K562 (cell line): ENCODE measurements around the gene UVRAG. TPM values are rescaled to one million over a fixed set of nuclear protein-coding genes. Genes with fewer than 3 reads are reported as not detected.
"Not testable (repeated sequence)": the region's sequence is repeated elsewhere in the genome, so short reads cannot be mapped to it uniquely, and the experiment has no call there.

Experiments
- ATAC-seq: fragments of 200-7000 bp; cut with Tn5 transposase; 3 replicates; pipeline ENCODE4 v1.9.1; 2020; ENCODE audit warnings: moderate library complexity
- BruUV-seq: library from RNA; stranded (reverse); fragments of 400-500 nt; replicated peaks from 2 replicates; lab custom pipeline; 2021; lab: Mats Ljungman, UMichigan
- CTCF ChIA-PET: fragments of 300-600 bp; formaldehyde crosslinking; extraction: SDS; loops from one replicate; lab custom pipeline; 2021; ENCODE audit warnings: low intra/inter-chr PET ratio; lab: Yijun Ruan, JAX
- POLR2A ChIA-PET: fragments of 300-600, 350-650 bp; sonication (Branson Sonifier 250); formaldehyde crosslinking; extraction: SDS; loops from one replicate; lab custom pipeline; 2021; ENCODE audit warnings: antibody characterized with exemption, inconsistent platforms; lab: Yijun Ruan, JAX
- DNase-seq, 4 experiments: peaks; one replicate each; pipeline versions ENCODE4 v3.0.0 to v3.0.0-alpha.2; 2011 to 2018; ENCODE audit warnings: low spot score in 3 of 4, mixed read lengths in 3 of 4; ENCODE audit errors: extremely low read depth in 1 of 4
- FAIRE-seq: peaks from 2 replicates; lab custom pipeline; 2011; peaks lifted over from hg19 to GRCh38; lab: Jason Lieb, UNC
- H2AFZ ChIP-seq: 2 replicates; pipeline ENCODE4 v1.6.0; 2011; ENCODE audit warnings: low read depth, low read length, control low read depth, inconsistent platforms
- H3K27ac ChIP-seq: fragments of 200-600 bp; 3 replicates; pipeline ENCODE4 v1.8.0; 2011; ENCODE audit warnings: low read depth, mild to moderate bottlenecking, control low read depth, inconsistent platforms, low read length, moderate library complexity, mixed read lengths; ENCODE audit errors: extremely low read depth
- H3K27me3 ChIP-seq, 2 experiments: fragments of 300-600 bp in 1 of 2; 2 replicates in 1 of 2; 3 replicates in 1 of 2; pipeline versions ENCODE4 v1.6.0 to v1.8.0; 2011; ENCODE audit warnings: inconsistent platforms in 2 of 2, low read length in 2 of 2, mild to moderate bottlenecking in 1 of 2, mixed read lengths in 1 of 2, moderate library complexity in 1 of 2; ENCODE audit not compliant: control insufficient read depth in 2 of 2, insufficient read depth in 2 of 2
- H3K36me3 ChIP-seq: fragments of 300-600 bp; 3 replicates; pipeline ENCODE4 v1.8.0; 2011; ENCODE audit warnings: mild to moderate bottlenecking, low read length, inconsistent platforms; ENCODE audit not compliant: control insufficient read depth, insufficient read depth
- H3K4me1 ChIP-seq, 2 experiments: fragments of 200-600 bp in 1 of 2; replicated peaks in 1 of 2; 2 replicates in 1 of 2; 3 replicates in 1 of 2; pipeline versions ENCODE4 v1.5.1 to v1.8.0; 2011; ENCODE audit warnings: inconsistent platforms in 2 of 2, low read length in 2 of 2, mild to moderate bottlenecking in 1 of 2, mixed read lengths in 1 of 2, moderate library complexity in 1 of 2; ENCODE audit not compliant: control insufficient read depth in 2 of 2, insufficient read depth in 2 of 2
- H3K4me2 ChIP-seq: 2 replicates; pipeline ENCODE4 v1.6.1; 2011; ENCODE audit warnings: low read length, control low read depth, inconsistent platforms, mixed read lengths; ENCODE audit not compliant: insufficient read depth
- H3K4me3 ChIP-seq: fragments of 200-600 bp; sonication (generic), shearing (Covaris generic); 2 replicates; pipeline ENCODE4 v1.5.1; 2016; ENCODE audit warnings: control low read depth, inconsistent platforms
- H3K79me2 ChIP-seq: fragments of 200-600 bp; 3 replicates; pipeline ENCODE4 v1.8.0; 2011; ENCODE audit warnings: low read length, inconsistent platforms; ENCODE audit not compliant: control insufficient read depth, insufficient read depth
- H3K9ac ChIP-seq, 2 experiments: 2 replicates each; pipeline versions ENCODE4 v1.6.0 to v1.6.1; 2011; ENCODE audit warnings: low read depth in 2 of 2, low read length in 2 of 2, control low read depth in 1 of 2, inconsistent platforms in 1 of 2, mild to moderate bottlenecking in 1 of 2, mixed read lengths in 1 of 2; ENCODE audit not compliant: insufficient read depth in 1 of 2
- H3K9me1 ChIP-seq: one replicate; pipeline ENCODE4 v1.6.0; 2011; ENCODE audit warnings: inconsistent platforms, mild to moderate bottlenecking, low read length, moderate library complexity; ENCODE audit not compliant: control insufficient read depth, insufficient read depth
- H3K9me3 ChIP-seq: replicated peaks from 2 replicates; pipeline ENCODE4 v1.5.1; 2011; ENCODE audit warnings: low read depth, low read length, inconsistent platforms; ENCODE audit not compliant: control insufficient read depth, insufficient read depth
- H4K20me1 ChIP-seq: replicated peaks from 2 replicates; pipeline ENCODE4 v1.6.1; 2011; ENCODE audit warnings: low read length, inconsistent platforms, mixed read lengths; ENCODE audit not compliant: control insufficient read depth, insufficient read depth
- BCOR ChIP-seq: fragments of 450-650 bp; IDR thresholded peaks from 2 replicates; pipeline ENCODE4 v1.6.1; 2016
- WGBS: fragments of 100-300 bp; shearing (Covaris generic); methylation state at CpG from one replicate; pipeline ENCODE4 v1.1.6; 2016; ENCODE audit warnings: low coverage, mixed read lengths; ENCODE audit not compliant: insufficient coverage; ENCODE audit errors: missing lambda C conversion rate; 5-methylcytosine and 5-hydroxymethylcytosine counted together
- in situ Hi-C: fragments of 300-500 bp; cut with MboI; formaldehyde crosslinking; loops from 4 replicates; pipeline ENCODE4 v1.15.0; 2018; ENCODE audit warnings: inconsistent platforms, mixed read lengths
- intact Hi-C: fragments of 100-400 bp; cut with micrococcal nuclease; formaldehyde crosslinking; loops from 2 replicates; pipeline ENCODE4 v1.14.2; 2022
- polyA plus RNA-seq, 8 experiments: library from polyadenylated mRNA; depleted of rRNA in 4 of 8; stranded (reverse) in 5 of 8; unstranded in 3 of 8; fragments of >200 nt; fragmentation: Nextera tagmentation in 2 of 8; fragmentation: Illumina TruSeq in 1 of 8; extraction: Ambion mirVana in 2 of 8; extraction: Trizol in 1 of 8; gene quantifications; 2 replicates each; pipeline versions ENCODE4 v1.2.1 to v1.2.3, GENCODE V29; 2011 to 2014; ENCODE audit warnings: inconsistent platforms in 1 of 8, missing spikeins in 1 of 8
- total RNA-seq, 7 experiments: library from RNA; depleted of rRNA in 6 of 7; stranded (reverse); fragments of >200 nt in 6 of 7; fragmentation: Illumina TruSeq in 2 of 7; extraction: Trizol in 2 of 7; gene quantifications; 2 replicates each; pipeline versions ENCODE4 v1.2.1 to v1.2.3, GENCODE V29; 2011 to 2021; ENCODE audit warnings: low replicate concordance in 1 of 7

Gene UVRAG
- total and polyA plus RNA-seq, 9 of the 15 experiments (the other 6 are each of a cell fraction or from before 2014, with no cell fraction given): 3.1 to 17.8 (median 12.4) TPM

DNA sequence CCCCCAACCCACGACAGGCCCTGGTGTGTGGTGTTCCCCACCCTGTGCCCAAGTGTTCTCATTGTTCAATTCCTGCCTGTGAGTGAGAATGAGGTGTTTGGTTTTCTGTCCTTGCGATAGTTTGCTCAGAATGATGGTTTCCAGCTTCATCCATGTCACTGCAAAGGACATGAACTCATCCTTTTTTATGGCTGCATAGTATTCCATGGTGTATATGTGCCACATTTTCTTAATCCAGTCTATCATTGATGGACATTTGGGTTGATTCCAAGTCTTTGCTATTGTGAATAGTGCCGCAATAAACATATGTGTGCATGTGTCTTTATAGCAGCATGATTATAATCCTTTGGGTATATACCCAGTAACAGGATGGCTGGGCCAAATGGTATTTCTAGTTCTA lies 158.7 kb downstream of the UVRAG start:
- FAIRE-seq, H3K79me2 ChIP-seq, H3K4me2 ChIP-seq, H2AFZ ChIP-seq, H3K4me3 ChIP-seq, CTCF ChIA-PET, H3K4me1 ChIP-seq, BruUV-seq, H3K36me3 ChIP-seq, DNase-seq, ATAC-seq, H3K9me1 ChIP-seq, H4K20me1 ChIP-seq, H3K27me3 ChIP-seq, H3K9me3 ChIP-seq, POLR2A ChIA-PET, H3K9ac ChIP-seq, intact Hi-C loops, in situ Hi-C loops, H3K27ac ChIP-seq: not testable (repeated sequence)
- peak; percentile 66; the same call in 1 of the 2 replicates for TF ChIP-seq BCOR
- 89% methylated on average over 3 of the region's 3 CpGs for WGBS

DNA sequence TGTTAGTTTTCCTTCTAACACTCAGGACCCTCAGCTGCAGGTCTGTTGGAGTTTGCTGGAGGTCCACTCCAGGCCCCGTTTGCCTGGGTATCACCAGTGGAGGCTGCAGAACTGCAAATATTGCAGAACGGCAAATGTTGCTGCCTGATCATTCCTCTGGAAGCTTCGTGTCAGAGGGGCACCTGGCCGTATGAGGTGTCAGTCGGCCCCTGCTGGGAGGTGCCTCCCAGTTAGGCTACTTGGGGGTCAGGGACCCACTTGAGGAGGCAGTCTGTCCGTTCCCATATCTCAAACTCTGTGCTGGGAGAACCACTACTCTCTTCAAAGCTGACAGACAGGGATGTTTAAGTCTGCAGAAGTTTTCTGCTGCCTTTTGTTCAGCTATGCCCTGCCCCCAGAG lies 164.1 kb downstream of the UVRAG start:
- intact Hi-C loops, BruUV-seq, H3K4me2 ChIP-seq: not testable (repeated sequence)

More for the DNA sequence above, 164.1 kb downstream of the UVRAG start:
- H3K27ac ChIP-seq, CTCF ChIA-PET, H3K27me3 ChIP-seq, DNase-seq, ATAC-seq, H3K4me3 ChIP-seq, H3K9me1 ChIP-seq, FAIRE-seq, H3K9me3 ChIP-seq, H2AFZ ChIP-seq, H3K9ac ChIP-seq, H3K36me3 ChIP-seq, H4K20me1 ChIP-seq, H3K4me1 ChIP-seq, H3K79me2 ChIP-seq, in situ Hi-C loops: not testable (repeated sequence)
- WGBS: 68% methylated on average over 6 of the region's 6 CpGs
- POLR2A ChIA-PET: interaction anchor here (0.6 to 1.3 kb wide), 3 partner anchors 18 to 226 kb away, joined by 3 to 5 read pairs (median 4); no protein-coding TSS in a partner anchor
